Cardiac atrium fibroblast (primary cell): ENCODE results near the gene OR52E2. TPM values are rescaled to one million over a fixed set of nuclear protein-coding genes. Genes with fewer than 3 reads are reported as not detected.

ENCODE experiments used
- total RNA-seq: library from RNA; depleted of rRNA; stranded (reverse); fragments of >200 nt; gene quantifications from 2 replicates; pipeline ENCODE4 v1.2.3, GENCODE V29; 2015

The OR52E2 gene
- total RNA-seq, result not detected in 2 replicates

DNA sequence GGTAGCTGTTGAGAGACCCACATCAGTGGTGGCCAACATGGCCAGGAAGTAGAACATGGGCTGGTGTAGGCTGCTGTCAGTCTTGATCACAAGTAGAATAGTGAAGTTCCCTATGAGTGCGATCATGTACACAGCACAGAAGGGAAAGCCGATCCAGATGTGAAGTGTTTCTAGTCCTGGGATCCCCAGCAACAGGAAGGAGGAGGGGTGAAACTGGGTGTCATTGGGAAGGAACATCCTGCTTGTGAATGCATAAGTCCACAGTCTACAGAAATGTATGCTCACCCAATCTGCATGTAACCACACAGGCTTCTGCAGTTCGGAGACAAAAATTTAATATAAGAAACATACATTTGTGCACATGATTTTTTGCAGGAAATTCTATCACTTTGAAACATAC lies at the start of gene OR52E2:
TSS of gene OR52E2 (minus strand) at position 237 of the 400 bp plus-strand sequence. CDS start at position 237, 0 bp downstream.

DNA sequence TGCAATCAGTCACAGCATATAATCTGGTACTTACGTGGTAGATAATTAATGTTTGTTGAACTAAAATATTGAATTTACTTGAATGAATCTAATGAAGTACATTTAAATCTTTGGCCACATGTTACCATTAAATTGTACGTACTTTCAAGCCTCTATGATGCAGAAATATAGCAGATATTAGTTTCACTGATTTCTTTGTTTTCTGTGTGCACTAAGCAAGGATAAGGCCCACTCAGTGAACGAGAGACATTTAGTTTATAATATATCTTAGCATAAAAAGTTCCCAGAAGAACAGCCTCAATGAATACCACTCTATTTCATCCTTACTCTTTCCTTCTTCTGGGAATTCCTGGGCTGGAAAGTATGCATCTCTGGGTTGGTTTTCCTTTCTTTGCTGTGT lies 9.8 kb upstream of the OR52E2 start, which contains the start of gene OR52E1:
TSS of gene OR52E1 (plus strand) at position 301 of the 400 bp plus-strand sequence.

DNA sequence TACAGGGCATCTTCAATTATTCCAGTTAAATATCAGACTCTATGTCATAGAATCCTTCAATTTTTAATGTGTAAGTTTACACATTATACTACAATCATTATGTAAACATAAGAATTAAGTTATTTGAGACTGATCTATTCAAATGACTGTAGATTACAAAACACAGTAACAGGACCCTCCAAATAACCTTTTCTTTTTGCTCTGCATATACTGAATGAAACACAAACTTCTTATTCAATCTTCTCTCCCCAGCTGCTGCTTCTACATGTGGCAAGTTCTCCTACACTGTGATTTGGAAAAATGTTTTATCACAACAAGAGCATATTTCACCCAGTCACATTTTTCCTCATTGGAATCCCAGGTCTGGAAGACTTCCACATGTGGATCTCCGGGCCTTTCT lies 13.2 kb downstream of the OR52E2 start, which contains the start of gene OR52J3:
TSS of gene OR52J3 (plus strand) at position 301 of the 400 bp plus-strand sequence. CDS start at position 301, 0 bp downstream.

Other genes with a start within 250 kb of the OR52E2 start
- gene OR51F2, start 238.3 kb downstream of the OR52E2 start, total RNA-seq, result not detected in 2 replicates
- not detected in 2 replicates for gene OR51S1, start 210.4 kb downstream of the OR52E2 start, total RNA-seq
- not detected in 2 replicates for gene OR51T1, start 177.7 kb downstream of the OR52E2 start, total RNA-seq
- not detected in 2 replicates for gene OR51A7, start 155.8 kb downstream of the OR52E2 start, total RNA-seq
- not detected in 2 replicates for gene OR51G2, start 140.3 kb downstream of the OR52E2 start, total RNA-seq
- not detected in 2 replicates for gene OR51G1, start 135.3 kb downstream of the OR52E2 start, total RNA-seq
- not detected in 2 replicates for gene OR51A4, start 112.0 kb downstream of the OR52E2 start, total RNA-seq
- not detected in 2 replicates for gene OR51A2, start 103.9 kb downstream of the OR52E2 start, total RNA-seq
- gene OR51L1, start 64.8 kb downstream of the OR52E2 start, total RNA-seq, result not detected in 2 replicates
- gene OR52J3, start 13.1 kb downstream of the OR52E2 start, total RNA-seq, result not detected in 2 replicates
- gene OR52E1, start 9.9 kb upstream of the OR52E2 start, total RNA-seq, result not detected in 2 replicates
- not detected in 2 replicates for gene OR52A5, start 78.7 kb upstream of the OR52E2 start, total RNA-seq
- gene OR52A1, start 95.1 kb upstream of the OR52E2 start, total RNA-seq, result not detected in 2 replicates
- not detected in 2 replicates for gene OR51V1, start 141.1 kb upstream of the OR52E2 start, total RNA-seq
- not detected in 2 replicates for gene HBB, start 167.4 kb upstream of the OR52E2 start, total RNA-seq
- not detected in 2 replicates for gene HBD, start 174.9 kb upstream of the OR52E2 start, total RNA-seq
- not detected in 2 replicates for gene HBG1, start 190.2 kb upstream of the OR52E2 start, total RNA-seq
- not detected in 2 replicates for gene HBG2, start 195.2 kb upstream of the OR52E2 start, total RNA-seq
- gene HBE1, start 210.3 kb upstream of the OR52E2 start, total RNA-seq, result not detected in 2 replicates
- not detected in 2 replicates for gene OR51B4, start 242.3 kb upstream of the OR52E2 start, total RNA-seq